NCI-H1930 (cell line): ENCODE results near the gene RNF10.
"Not testable (repeated sequence)": the region's sequence is repeated elsewhere in the genome, so short reads cannot be mapped to it uniquely, and the experiment has no call there.

Experiments
- DNase-seq, 2 experiments: peaks; one replicate each; lab custom pipeline; 2025; lab: John Stamatoyannopoulos, UW

The RNF10 gene

GRCh38 chr12:120528861-120529525 is 5.2 kb upstream of the RNF10 start, which contains the start of gene COQ5:
Gene COQ5 (minus strand): TSS chr12:120529158. CDS start chr12:120529141, 17 bp downstream.
- DNase-seq, result peak; percentile 75 to 76

GRCh38 chr12:120529641-120530417 is 4.3 kb upstream of the RNF10 start:
- DNase-seq, result no peak

GRCh38 chr12:120530418-120530761 is 3.8 kb upstream of the RNF10 start:
- not testable (repeated sequence) for DNase-seq

- no peak for DNase-seq
Observed at GRCh38 chr12:120532701-120533238, 1.4 kb upstream of the RNF10 start.

- DNase-seq, result peak in 1 of 2 experiments; percentile 24
Observed at GRCh38 chr12:120534703-120535655, 823 bp downstream of the RNF10 start.

- DNase-seq, result no peak
Observed at GRCh38 chr12:120536064-120536791, 2.1 kb downstream of the RNF10 start.

- no peak for DNase-seq
Observed at GRCh38 chr12:120537856-120538220, 3.7 kb downstream of the RNF10 start.

- no peak for DNase-seq
Observed at GRCh38 chr12:120538281-120539156, 4.4 kb downstream of the RNF10 start.

GRCh38 chr12:120539303-120539702 is 5.1 kb downstream of the RNF10 start:
- DNase-seq, result no peak

- no peak for DNase-seq
Observed at GRCh38 chr12:120540445-120540844, 6.3 kb downstream of the RNF10 start.

GRCh38 chr12:120542166-120542565 is 8.0 kb downstream of the RNF10 start:
- DNase-seq, result no peak

GRCh38 chr12:120544691-120545090 is 10.5 kb downstream of the RNF10 start:
- DNase-seq, result no peak

- no peak for DNase-seq
Observed at GRCh38 chr12:120546050-120546386, 11.9 kb downstream of the RNF10 start.

- DNase-seq, result no peak
Observed at GRCh38 chr12:120554678-120555077, 20.5 kb downstream of the RNF10 start.

- DNase-seq, result no peak
Observed at GRCh38 chr12:120557589-120557988, 23.4 kb downstream of the RNF10 start.

- DNase-seq, result no peak
Observed at GRCh38 chr12:120562906-120563305, 28.8 kb downstream of the RNF10 start.

- DNase-seq, result no peak
Observed at GRCh38 chr12:120563495-120563894, 29.3 kb downstream of the RNF10 start.

- DNase-seq, result no peak
Observed at GRCh38 chr12:120571299-120571698, 37.1 kb downstream of the RNF10 start.

- no peak for DNase-seq
Observed at GRCh38 chr12:120573560-120573959, 39.4 kb downstream of the RNF10 start.

GRCh38 chr12:120574106-120574505 is 40.0 kb downstream of the RNF10 start:
- no peak for DNase-seq

- DNase-seq, result no peak
Observed at GRCh38 chr12:120579179-120579578, 45.0 kb downstream of the RNF10 start.
